Keratinocyte (primary cell): Measurements from ENCODE around the gene FNDC1. TPM values are rescaled to one million over a fixed set of nuclear protein-coding genes. Genes with fewer than 3 reads are reported as not detected.

Experiments used
- DNase-seq: peaks from one replicate; pipeline ENCODE4 v3.0.0-alpha.2; 2011; ENCODE audit warnings: low read depth, missing footprints, low spot score
- FAIRE-seq: peaks from 2 replicates; lab custom pipeline; 2011; peaks lifted over from hg19 to GRCh38; lab: Jason Lieb, UNC
- H2AFZ ChIP-seq: 2 replicates; pipeline ENCODE4 v1.6.0; 2012; ENCODE audit warnings: low read length, control low read depth, inconsistent platforms; ENCODE audit not compliant: control insufficient read depth
- H3K27ac ChIP-seq: 2 replicates; pipeline ENCODE4 v1.5.1; 2011; ENCODE audit warnings: low read length; ENCODE audit not compliant: control insufficient read depth, insufficient read depth
- H3K27me3 ChIP-seq: 3 replicates; pipeline ENCODE4 v1.6.0; 2011; ENCODE audit warnings: low read length; ENCODE audit not compliant: control insufficient read depth, insufficient read depth; ENCODE audit errors: extremely low read depth
- H3K36me3 ChIP-seq, 2 experiments: 2 replicates in 1 of 2; 3 replicates in 1 of 2; pipeline ENCODE4 v1.5.1; 2011; ENCODE audit warnings: low read length in 2 of 2, mild to moderate bottlenecking in 1 of 2; ENCODE audit not compliant: control insufficient read depth in 2 of 2, insufficient read depth in 2 of 2; ENCODE audit errors: extremely low read depth in 1 of 2
- H3K4me1 ChIP-seq: 3 replicates; pipeline ENCODE4 v1.5.1; 2011; ENCODE audit warnings: low read length; ENCODE audit not compliant: control insufficient read depth, insufficient read depth; ENCODE audit errors: extremely low read depth
- H3K4me2 ChIP-seq: 3 replicates; pipeline ENCODE4 v1.6.0; 2011; ENCODE audit warnings: low read depth, low read length; ENCODE audit not compliant: control insufficient read depth, insufficient read depth; ENCODE audit errors: extremely low read depth
- H3K4me3 ChIP-seq, 3 experiments: fragments of 200-600 bp in 1 of 3; sonication (generic) in 1 of 3; 2 replicates in 2 of 3; 3 replicates in 1 of 3; pipeline ENCODE4 v1.5.1; 2011 to 2016; ENCODE audit warnings: low read length in 3 of 3, mild to moderate bottlenecking in 3 of 3, control low read depth in 2 of 3, inconsistent platforms in 1 of 3, low read depth in 1 of 3, mixed read lengths in 1 of 3, mixed run types in 1 of 3, moderate library complexity in 1 of 3; ENCODE audit not compliant: control insufficient read depth in 2 of 3, insufficient read depth in 2 of 3; ENCODE audit errors: extremely low read depth in 1 of 3
- H3K79me2 ChIP-seq: 2 replicates; pipeline ENCODE4 v1.6.0; 2012; ENCODE audit warnings: low read length; ENCODE audit not compliant: control insufficient read depth, insufficient read depth
- H3K9ac ChIP-seq: 3 replicates; pipeline ENCODE4 v1.6.0; 2011; ENCODE audit warnings: low read length; ENCODE audit not compliant: control insufficient read depth, insufficient read depth; ENCODE audit errors: extremely low read depth
- H3K9me1 ChIP-seq: 3 replicates; pipeline ENCODE4 v1.6.0; 2011; ENCODE audit warnings: low read length; ENCODE audit not compliant: control insufficient read depth, insufficient read depth; ENCODE audit errors: extremely low read depth
- H3K9me3 ChIP-seq: 2 replicates; pipeline ENCODE4 v1.5.1; 2012; ENCODE audit warnings: low read depth, low read length; ENCODE audit not compliant: control insufficient read depth
- H4K20me1 ChIP-seq: 3 replicates; pipeline ENCODE4 v1.6.0; 2011; ENCODE audit warnings: low read length; ENCODE audit not compliant: control insufficient read depth, insufficient read depth; ENCODE audit errors: extremely low read depth
- EZH2 ChIP-seq: IDR thresholded peaks from one replicate; pipeline ENCODE4 v1.6.1; 2012; ENCODE audit warnings: inconsistent platforms, mild to moderate bottlenecking, low read length, moderate library complexity
- dilution Hi-C: fragments of 300-500 bp; cut with MboI; formaldehyde crosslinking; loops from one replicate; pipeline ENCODE4 v1.7.0; 2020; ENCODE audit warnings: low sequenced_read_pairs; ENCODE audit not compliant: extremely low pct_ligation_motif_present
- polyA plus RNA-seq, 5 experiments: library from polyadenylated mRNA; depleted of rRNA in 3 of 5; stranded (reverse) in 3 of 5; stranded (forward) in 1 of 5; unstranded in 1 of 5; fragments of >200 nt; gene quantifications; 1 replicate in 1 of 5; 2 replicates in 3 of 5; 3 replicates in 1 of 5; pipeline versions ENCODE4 v1.2.1 to v1.2.3, GENCODE V29; 2011 to 2012; ENCODE audit warnings: missing spikeins in 2 of 5, low read depth in 1 of 5, low replicate concordance in 1 of 5
- TF ChIP-seq, protein P1 (sequence below), 3 experiments: IDR thresholded peaks in 1 of 3; conservative IDR thresholded peaks in 1 of 3; optimal IDR thresholded peaks in 1 of 3; 2 replicates in 2 of 3; 3 replicates in 1 of 3; pipeline versions ENCODE3 to v1.5.1; 2011; ENCODE audit warnings: low read length in 3 of 3, mild to moderate bottlenecking in 3 of 3, moderate library complexity in 2 of 3, control low read depth in 1 of 3, inconsistent platforms in 1 of 3; ENCODE audit not compliant: insufficient read depth in 2 of 3; ENCODE audit errors: extremely low read depth in 1 of 3

FNDC1 gene
- polyA plus RNA-seq, 1 donor (not counting 4 experiments of a cell fraction or from before 2014, with no cell fraction given), result not detected

- dilution Hi-C loops, result no loop called here
- Histone ChIP-seq H3K4me1 (no peaks in the 10 kb centered on the region), H3K27me3 (peaks cover 17% of the 10 kb centered on the region), H3K4me2 (no peak overlapping the region), H3K4me3 (no peak overlapping the region), H4K20me1 (no peaks in the 10 kb centered on the region), H3K9ac (no peak overlapping the region), H3K36me3 (no peaks in the 10 kb centered on the region), H3K9me1 (no peaks in the 10 kb centered on the region), H3K9me3 (no peaks in the 10 kb centered on the region), H2AFZ (no peak overlapping the region), H3K79me2 (no peaks in the 10 kb centered on the region), H3K27ac (no peak overlapping the region)
- no peak for FAIRE-seq
- TF ChIP-seq EZH2, result no peak
- TF ChIP-seq, protein P1, sequence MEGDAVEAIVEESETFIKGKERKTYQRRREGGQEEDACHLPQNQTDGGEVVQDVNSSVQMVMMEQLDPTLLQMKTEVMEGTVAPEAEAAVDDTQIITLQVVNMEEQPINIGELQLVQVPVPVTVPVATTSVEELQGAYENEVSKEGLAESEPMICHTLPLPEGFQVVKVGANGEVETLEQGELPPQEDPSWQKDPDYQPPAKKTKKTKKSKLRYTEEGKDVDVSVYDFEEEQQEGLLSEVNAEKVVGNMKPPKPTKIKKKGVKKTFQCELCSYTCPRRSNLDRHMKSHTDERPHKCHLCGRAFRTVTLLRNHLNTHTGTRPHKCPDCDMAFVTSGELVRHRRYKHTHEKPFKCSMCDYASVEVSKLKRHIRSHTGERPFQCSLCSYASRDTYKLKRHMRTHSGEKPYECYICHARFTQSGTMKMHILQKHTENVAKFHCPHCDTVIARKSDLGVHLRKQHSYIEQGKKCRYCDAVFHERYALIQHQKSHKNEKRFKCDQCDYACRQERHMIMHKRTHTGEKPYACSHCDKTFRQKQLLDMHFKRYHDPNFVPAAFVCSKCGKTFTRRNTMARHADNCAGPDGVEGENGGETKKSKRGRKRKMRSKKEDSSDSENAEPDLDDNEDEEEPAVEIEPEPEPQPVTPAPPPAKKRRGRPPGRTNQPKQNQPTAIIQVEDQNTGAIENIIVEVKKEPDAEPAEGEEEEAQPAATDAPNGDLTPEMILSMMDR (optimal IDR thresholded peaks at IDR 0.05 in 1 of 3, IDR thresholded peaks at IDR 0.05 in 1 of 3, conservative IDR thresholded peaks at IDR 0.05 in 1 of 3; ENCODE audit: extremely low read depth in 1 of 3, insufficient read depth in 2 of 3, low read length in 3 of 3), result no peak
- no peak for DNase-seq
Observed at GRCh38 chr6:159232106-159232645, 63.0 kb downstream of the FNDC1 start.

DNA sequence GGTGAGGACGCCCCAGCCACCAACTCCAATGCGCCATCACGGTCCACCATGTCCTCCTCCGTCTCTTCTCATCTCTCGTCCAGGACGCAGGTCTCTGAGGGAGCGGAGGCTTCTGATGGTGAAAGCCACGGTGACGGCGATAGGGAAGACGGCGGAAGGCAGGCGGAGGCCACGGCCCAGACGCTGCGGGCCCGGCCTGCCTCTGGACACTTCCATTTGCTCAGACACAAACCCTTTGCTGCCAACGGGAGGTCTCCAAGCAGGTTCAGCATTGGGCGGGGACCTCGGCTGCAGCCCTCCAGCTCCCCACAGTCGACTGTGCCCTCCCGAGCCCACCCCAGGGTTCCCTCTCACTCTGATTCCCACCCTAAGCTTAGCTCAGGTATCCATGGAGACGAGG is 63.6 kb downstream of the FNDC1 start:
- H3K79me2 ChIP-seq, result no peaks in the 10 kb centered on the region
- DNase-seq (no peak), FAIRE-seq (no peak)
- no peak overlapping the region for H2AFZ ChIP-seq
- no peaks in the 10 kb centered on the region for H3K4me1 ChIP-seq
- H3K9me3 ChIP-seq, result no peaks in the 10 kb centered on the region
- H3K9me1 ChIP-seq, result no peaks in the 10 kb centered on the region
- no peak overlapping the region for H3K27ac ChIP-seq
- H3K27me3 ChIP-seq, result peaks cover 17% of the 10 kb centered on the region
- dilution Hi-C loops, result no loop called here
- TF ChIP-seq, protein P1 (optimal IDR thresholded peaks at IDR 0.05 in 1 of 3, IDR thresholded peaks at IDR 0.05 in 1 of 3, conservative IDR thresholded peaks at IDR 0.05 in 1 of 3; ENCODE audit: extremely low read depth in 1 of 3, insufficient read depth in 2 of 3, low read length in 3 of 3), result no peak
- TF ChIP-seq EZH2, result no peak
- H4K20me1 ChIP-seq, result no peaks in the 10 kb centered on the region
- no peak overlapping the region for H3K4me2 ChIP-seq
- no peak overlapping the region for H3K9ac ChIP-seq
- no peak overlapping the region for H3K4me3 ChIP-seq
- H3K36me3 ChIP-seq, result no peaks in the 10 kb centered on the region
